Subcutaneous abdominal adipose tissue (tissue), 5 donors: Measurements from ENCODE around the gene CACNA1I.

Experiments used
- H3K27ac ChIP-seq: one replicate; pipeline ENCODE4 v1.7.0; 2013; ENCODE audit warnings: low read depth, mild to moderate bottlenecking, inconsistent platforms, low read length, moderate library complexity
- H3K27me3 ChIP-seq, 5 donors: one replicate each; pipeline ENCODE4 v1.7.0; 2013; ENCODE audit warnings: low read length in 5 of 5, inconsistent platforms in 1 of 5; ENCODE audit not compliant: control insufficient read depth in 5 of 5, insufficient read depth in 4 of 5
- H3K36me3 ChIP-seq, 5 donors: one replicate each; pipeline ENCODE4 v1.7.0; 2013; ENCODE audit warnings: low read length in 5 of 5; ENCODE audit not compliant: control insufficient read depth in 5 of 5, insufficient read depth in 5 of 5
- H3K4me1 ChIP-seq, 5 donors: one replicate each; pipeline ENCODE4 v1.7.0; 2013; ENCODE audit warnings: low read length in 5 of 5, mild to moderate bottlenecking in 3 of 5, moderate library complexity in 1 of 5; ENCODE audit not compliant: control insufficient read depth in 5 of 5, insufficient read depth in 5 of 5
- H3K4me3 ChIP-seq, 5 donors: one replicate each; pipeline ENCODE4 v1.7.0; 2013; ENCODE audit warnings: low read length in 5 of 5, low read depth in 1 of 5
- H3K9ac ChIP-seq, 5 donors: one replicate each; pipeline ENCODE4 v1.7.0; 2013; ENCODE audit warnings: low read length in 5 of 5, mild to moderate bottlenecking in 4 of 5, moderate library complexity in 3 of 5
- H3K9me3 ChIP-seq, 5 donors: one replicate each; pipeline ENCODE4 v1.7.0; 2013; ENCODE audit warnings: low read length in 5 of 5; ENCODE audit not compliant: control insufficient read depth in 5 of 5
- donor health status: healthy.
- donor health status: healthy.
- donor health status: healthy.
- donor health status: healthy.
- donor health status: healthy.

CACNA1I gene

DNA sequence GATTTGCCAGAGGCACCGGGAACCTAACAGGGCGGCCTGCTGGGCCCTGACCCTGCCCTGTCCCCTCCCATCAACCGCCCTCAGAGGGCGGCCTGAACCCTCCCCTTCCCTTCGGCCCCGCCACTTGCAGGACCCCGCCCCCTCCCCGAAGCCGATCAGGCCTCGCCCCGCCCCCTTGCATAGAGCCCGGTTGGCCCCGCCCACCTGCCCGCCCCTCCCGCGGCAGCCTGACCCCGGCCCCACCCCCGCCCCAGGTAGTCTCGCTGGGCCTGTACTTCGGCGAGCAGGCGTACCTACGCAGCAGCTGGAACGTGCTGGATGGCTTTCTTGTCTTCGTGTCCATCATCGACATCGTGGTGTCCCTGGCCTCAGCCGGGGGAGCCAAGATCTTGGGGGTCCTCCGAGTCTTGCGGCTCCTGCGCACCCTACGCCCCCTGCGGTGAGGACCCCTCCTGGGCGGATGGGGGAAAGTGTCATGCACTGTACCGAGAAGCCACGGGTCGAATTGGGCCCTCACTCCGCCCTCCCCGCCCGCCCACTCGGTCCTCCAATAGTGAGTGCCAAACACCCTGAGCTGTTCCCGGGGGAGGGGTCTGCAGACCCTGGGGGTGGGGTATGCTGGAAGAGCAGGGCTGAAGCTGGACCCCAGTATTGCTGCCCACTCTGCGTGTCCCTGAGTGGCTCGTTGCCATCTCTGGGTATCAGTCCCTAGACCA lies 94.1 kb downstream of the CACNA1I start:
- H3K4me3 ChIP-seq: no peak overlapping the region
- H3K36me3 ChIP-seq: no peaks in the 10 kb centered on the region
- H3K27me3 ChIP-seq: peaks cover 26 to 62% (median 50%) of the 10 kb centered on the region in 5 donors
- H3K4me1 ChIP-seq: peaks cover 0 to 34% (median 18%) of the 10 kb centered on the region in 5 donors
- peaks cover 5 to 15% (median 11%) of the 10 kb centered on the region in 5 donors for H3K9me3 ChIP-seq
- no peak overlapping the region for H3K27ac ChIP-seq
- H3K9ac ChIP-seq: no peak overlapping the region

- Histone ChIP-seq H3K4me1 (peaks cover 0 to 34% (median 18%) of the 10 kb centered on the region in 5 donors), H3K27ac (no peak overlapping the region), H3K9ac (no peak overlapping the region), H3K36me3 (no peaks in the 10 kb centered on the region), H3K27me3 (peaks cover 26 to 57% (median 45%) of the 10 kb centered on the region in 5 donors), H3K4me3 (no peak overlapping the region), H3K9me3 (peaks cover 5 to 18% (median 15%) of the 10 kb centered on the region in 5 donors)
Observed at GRCh38 chr22:39665229-39665628, 94.7 kb downstream of the CACNA1I start.

GRCh38 chr22:39665661-39666431 lies 95.3 kb downstream of the CACNA1I start:
- H3K9me3 ChIP-seq: peaks cover 5 to 24% (median 21%) of the 10 kb centered on the region in 5 donors
- H3K4me3 ChIP-seq: no peak overlapping the region
- H3K27me3 ChIP-seq: peaks cover 22 to 52% (median 38%) of the 10 kb centered on the region in 5 donors
- no peak overlapping the region for H3K27ac ChIP-seq
- no peak overlapping the region for H3K9ac ChIP-seq
- H3K36me3 ChIP-seq: no peaks in the 10 kb centered on the region
- H3K4me1 ChIP-seq: peaks cover 0 to 34% (median 18%) of the 10 kb centered on the region in 5 donors

- peaks cover 12 to 31% (median 27%) of the 10 kb centered on the region in 5 donors for H3K9me3 ChIP-seq
- peaks cover 0 to 33% (median 18%) of the 10 kb centered on the region in 5 donors for H3K4me1 ChIP-seq
- peaks cover 15 to 46% (median 32%) of the 10 kb centered on the region in 5 donors for H3K27me3 ChIP-seq
- H3K9ac ChIP-seq: no peak overlapping the region
- H3K27ac ChIP-seq: no peak overlapping the region
- H3K36me3 ChIP-seq: no peaks in the 10 kb centered on the region
- H3K4me3 ChIP-seq: no peak overlapping the region
Observed at GRCh38 chr22:39666495-39666894, 95.9 kb downstream of the CACNA1I start.

- Histone ChIP-seq H3K4me1 (peaks cover 0 to 29% (median 14%) of the 10 kb centered on the region in 5 donors), H3K9me3 (peaks cover 16 to 35% (median 32%) of the 10 kb centered on the region in 5 donors), H3K27ac (no peak overlapping the region), H3K9ac (no peak overlapping the region), H3K4me3 (no peak overlapping the region), H3K36me3 (no peaks in the 10 kb centered on the region), H3K27me3 (peaks cover 11 to 41% (median 29%) of the 10 kb centered on the region in 5 donors)
Observed at GRCh38 chr22:39666926-39667325, 96.4 kb downstream of the CACNA1I start.

DNA sequence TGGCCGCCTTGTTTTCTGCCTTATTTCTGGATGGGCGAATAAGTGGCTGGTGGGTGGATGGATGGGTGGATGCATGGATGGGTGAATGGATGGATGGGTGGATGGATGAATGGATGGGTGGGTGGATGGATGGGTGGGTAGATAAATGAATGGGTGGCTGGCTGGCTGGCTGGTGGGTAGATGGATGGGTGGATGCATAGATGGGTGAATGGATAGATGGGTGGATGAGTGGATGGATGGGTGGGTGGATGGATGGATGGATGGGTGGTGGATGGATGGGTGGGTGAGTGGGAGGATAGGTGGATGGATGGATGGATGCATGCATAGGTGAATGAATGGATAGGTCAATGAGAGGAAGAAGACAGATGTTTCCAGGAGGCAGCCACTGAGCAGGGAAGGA lies 98.9 kb downstream of the CACNA1I start:
- H3K27ac ChIP-seq: no peak overlapping the region
- H3K4me1 ChIP-seq: peaks cover 0 to 5% (median 0%) of the 10 kb centered on the region in 5 donors
- peaks cover 26 to 57% (median 50%) of the 10 kb centered on the region in 5 donors for H3K9me3 ChIP-seq
- H3K9ac ChIP-seq: no peak overlapping the region
- no peaks in the 10 kb centered on the region for H3K36me3 ChIP-seq
- peaks cover 0 to 19% (median 5%) of the 10 kb centered on the region in 5 donors for H3K27me3 ChIP-seq
- H3K4me3 ChIP-seq: no peak overlapping the region

DNA sequence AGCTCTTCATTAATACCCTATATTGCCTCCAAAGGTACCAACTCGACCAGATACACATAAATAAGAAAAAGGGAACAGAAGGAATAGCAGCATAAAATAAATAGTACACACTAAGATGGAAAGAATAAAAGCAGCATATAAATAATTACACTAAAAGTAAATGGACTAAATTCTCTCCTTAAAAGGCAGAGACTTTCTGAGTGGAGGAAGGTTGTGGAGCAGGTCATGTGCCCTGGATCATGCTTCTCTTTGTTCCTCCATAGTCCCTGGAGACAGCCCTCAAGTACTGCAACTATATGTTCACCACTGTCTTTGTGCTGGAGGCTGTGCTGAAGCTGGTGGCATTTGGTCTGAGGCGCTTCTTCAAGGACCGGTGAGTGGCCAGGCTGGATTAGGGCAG lies 101.4 kb downstream of the CACNA1I start:
- H3K27ac ChIP-seq: no peak overlapping the region
- peaks cover 26 to 57% (median 50%) of the 10 kb centered on the region in 5 donors for H3K9me3 ChIP-seq
- no peak overlapping the region for H3K9ac ChIP-seq
- H3K4me1 ChIP-seq: no peaks in the 10 kb centered on the region
- peaks cover 0 to 17% (median 6%) of the 10 kb centered on the region in 5 donors for H3K27me3 ChIP-seq
- H3K4me3 ChIP-seq: peak overlapping the region in 4 of 5 donors; percentile 5 to 38 (median 21)
- no peaks in the 10 kb centered on the region for H3K36me3 ChIP-seq

DNA sequence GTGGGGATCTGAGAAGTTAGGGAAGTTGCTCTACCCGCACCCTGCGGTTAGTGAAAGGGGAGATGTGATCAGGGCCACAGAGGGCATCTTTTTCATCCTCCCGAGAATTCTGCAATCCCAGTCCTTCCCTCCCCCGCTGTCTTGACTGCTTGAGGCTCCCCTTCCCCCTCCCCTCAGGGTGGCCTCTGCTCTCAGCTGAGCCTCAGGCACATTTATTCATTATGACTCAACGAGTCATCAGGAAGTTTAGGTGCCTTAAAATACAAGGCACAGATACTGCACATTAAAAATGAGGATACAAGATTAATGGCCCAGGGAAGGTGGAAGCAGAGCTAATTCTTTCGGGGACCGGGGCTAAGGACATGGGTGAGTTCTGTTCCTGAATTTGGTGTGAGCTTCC lies 104.0 kb downstream of the CACNA1I start:
- H3K4me3 ChIP-seq: no peak overlapping the region
- H3K9ac ChIP-seq: no peak overlapping the region

DNA sequence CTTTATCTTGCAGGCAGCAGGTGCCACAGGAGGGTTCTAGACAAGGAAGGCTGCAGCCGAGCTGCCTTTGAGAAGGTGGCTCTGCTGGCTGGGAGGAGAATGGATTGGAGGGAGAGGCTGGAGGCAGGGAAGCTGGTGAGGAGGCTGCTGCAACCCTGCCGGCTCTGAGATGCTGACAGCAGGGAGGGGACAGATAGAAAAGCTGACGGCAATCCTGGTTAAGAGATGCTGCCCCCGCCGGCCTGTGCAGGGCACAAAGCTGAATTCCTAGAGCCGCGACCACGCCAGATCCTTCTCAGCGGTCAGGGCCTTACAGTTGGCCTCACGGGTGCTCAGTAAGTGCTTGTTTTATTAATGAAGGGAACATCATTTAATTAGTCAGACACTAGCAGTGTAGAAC lies 105.4 kb downstream of the CACNA1I start:
- no peak overlapping the region for H3K27ac ChIP-seq
- H3K9me3 ChIP-seq: peaks cover 19 to 32% (median 28%) of the 10 kb centered on the region in 5 donors
- no peak overlapping the region for H3K9ac ChIP-seq
- no peak overlapping the region for H3K4me3 ChIP-seq
- H3K36me3 ChIP-seq: no peaks in the 10 kb centered on the region
- no peaks in the 10 kb centered on the region for H3K4me1 ChIP-seq
- peaks cover 0 to 19% (median 9%) of the 10 kb centered on the region in 5 donors for H3K27me3 ChIP-seq

More for the DNA sequence above, 104.0 kb downstream of the CACNA1I start:
- Histone ChIP-seq H3K9me3 (peaks cover 20 to 44% (median 41%) of the 10 kb centered on the region in 5 donors), H3K27ac (no peak overlapping the region), H3K4me1 (no peaks in the 10 kb centered on the region), H3K36me3 (no peaks in the 10 kb centered on the region), H3K27me3 (peaks cover 0 to 17% (median 6%) of the 10 kb centered on the region in 5 donors)

GRCh38 chr22:39677967-39678366 lies 107.4 kb downstream of the CACNA1I start:
- Histone ChIP-seq H3K36me3 (no peaks in the 10 kb centered on the region), H3K9me3 (peaks cover 3 to 12% (median 8%) of the 10 kb centered on the region in 5 donors), H3K27ac (no peak overlapping the region), H3K9ac (no peak overlapping the region), H3K4me3 (no peak overlapping the region), H3K27me3 (peaks cover 3 to 19% (median 17%) of the 10 kb centered on the region in 5 donors), H3K4me1 (no peaks in the 10 kb centered on the region)
